Stimulated activated CD4-positive, alpha-beta T cell treated with anti-CD3 and anti-CD28 coated beads, Interleukin-4, amount 100 ng/mL, for 1 hour (primary cell): ENCODE results near the gene CLECL1.
"Not testable (repeated sequence)": the region's sequence is repeated elsewhere in the genome, so short reads cannot be mapped to it uniquely, and the experiment has no call there.

Experiments
- DNase-seq: peaks from one replicate; pipeline ENCODE4 v3.0.0-alpha.2; 2020

CLECL1 gene

GRCh38 chr12:9692909-9693308 lies 40.0 kb downstream of the CLECL1 start:
- no peak for DNase-seq

DNA sequence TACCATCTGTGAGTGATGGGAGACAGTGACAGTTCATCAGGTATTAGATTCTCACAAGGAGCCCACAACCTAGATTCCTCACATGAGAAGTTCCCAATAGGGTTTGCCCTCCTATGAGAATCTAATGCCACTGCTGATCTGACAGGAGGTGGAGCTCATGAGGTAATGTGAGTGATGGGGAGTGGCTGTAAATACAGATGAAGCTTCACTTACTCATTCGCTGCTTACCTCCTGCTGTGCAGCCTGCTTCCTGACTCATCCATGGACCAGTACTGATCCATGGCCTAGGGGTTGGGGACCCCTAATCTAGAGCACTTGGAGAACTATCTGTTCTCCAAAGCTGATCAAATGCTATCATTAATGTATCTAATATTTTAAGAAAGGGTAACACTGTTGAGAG lies 45.7 kb downstream of the CLECL1 start:
- DNase-seq: no peak

DNA sequence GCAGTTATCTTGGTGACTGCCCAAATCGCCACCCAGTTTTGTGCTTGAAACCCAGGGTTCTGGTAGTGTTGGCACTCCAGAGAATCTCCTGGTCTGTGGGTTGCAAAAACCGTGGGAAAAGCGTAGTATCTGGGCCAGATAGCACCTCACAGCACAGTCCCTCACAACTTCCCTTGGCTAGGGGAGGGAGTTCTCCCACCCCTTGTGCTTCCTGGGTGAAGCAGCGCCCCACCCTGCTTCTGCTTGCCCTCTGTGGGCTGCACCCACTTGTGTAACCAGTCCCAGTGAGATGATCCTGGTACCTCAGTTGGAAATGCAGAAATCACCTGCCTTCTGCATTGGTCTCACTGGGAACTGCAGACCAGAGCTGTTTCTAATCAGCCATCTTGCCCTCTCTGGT lies 47.0 kb downstream of the CLECL1 start:
- no peak for DNase-seq

DNA sequence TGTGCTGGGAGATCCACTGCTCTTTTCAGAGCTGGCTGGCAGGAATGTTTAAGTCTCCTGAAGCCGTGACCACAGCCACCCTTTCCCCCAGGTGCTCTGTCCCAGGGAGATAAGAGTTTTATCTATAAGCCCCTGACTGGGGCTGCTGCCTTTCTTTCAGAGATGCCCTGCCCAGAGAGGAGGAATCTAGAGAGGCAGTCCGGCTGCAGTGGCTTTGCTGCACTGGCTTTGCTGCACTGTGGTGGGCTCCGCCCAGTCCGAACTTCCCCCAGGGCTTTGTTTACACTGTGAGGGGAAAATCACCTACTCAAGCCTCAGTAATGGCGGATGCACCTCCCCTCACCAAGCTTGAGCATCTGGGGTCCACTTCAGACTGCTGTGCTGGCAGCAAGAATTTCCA lies 47.5 kb downstream of the CLECL1 start:
- DNase-seq: not testable (repeated sequence)

DNA sequence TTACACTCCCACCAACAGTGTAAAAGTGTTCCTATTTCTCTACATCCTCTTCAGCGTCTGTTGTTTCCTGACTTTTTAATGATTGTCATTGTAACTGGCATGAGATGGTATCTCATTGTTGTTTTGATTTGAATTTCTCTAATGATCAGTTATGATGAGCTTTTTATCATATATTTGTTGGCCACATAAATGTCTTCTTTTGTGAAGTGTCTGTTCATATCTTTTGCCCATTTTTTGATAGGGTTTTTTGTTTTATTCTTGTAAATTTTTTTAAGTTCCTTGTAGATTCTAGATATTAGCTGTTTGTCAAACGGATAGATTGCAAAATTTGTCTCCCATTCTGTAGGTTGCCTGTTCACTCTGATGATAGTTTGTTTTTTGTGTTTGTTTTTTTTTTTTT lies 49.9 kb downstream of the CLECL1 start:
- not testable (repeated sequence) for DNase-seq

- not testable (repeated sequence) for DNase-seq
These were observed 50.4 kb downstream of the CLECL1 start for GRCh38 chr12:9682508-9682907.

- DNase-seq: no peak
These were observed 58.7 kb downstream of the CLECL1 start for GRCh38 chr12:9674226-9674590.

DNA sequence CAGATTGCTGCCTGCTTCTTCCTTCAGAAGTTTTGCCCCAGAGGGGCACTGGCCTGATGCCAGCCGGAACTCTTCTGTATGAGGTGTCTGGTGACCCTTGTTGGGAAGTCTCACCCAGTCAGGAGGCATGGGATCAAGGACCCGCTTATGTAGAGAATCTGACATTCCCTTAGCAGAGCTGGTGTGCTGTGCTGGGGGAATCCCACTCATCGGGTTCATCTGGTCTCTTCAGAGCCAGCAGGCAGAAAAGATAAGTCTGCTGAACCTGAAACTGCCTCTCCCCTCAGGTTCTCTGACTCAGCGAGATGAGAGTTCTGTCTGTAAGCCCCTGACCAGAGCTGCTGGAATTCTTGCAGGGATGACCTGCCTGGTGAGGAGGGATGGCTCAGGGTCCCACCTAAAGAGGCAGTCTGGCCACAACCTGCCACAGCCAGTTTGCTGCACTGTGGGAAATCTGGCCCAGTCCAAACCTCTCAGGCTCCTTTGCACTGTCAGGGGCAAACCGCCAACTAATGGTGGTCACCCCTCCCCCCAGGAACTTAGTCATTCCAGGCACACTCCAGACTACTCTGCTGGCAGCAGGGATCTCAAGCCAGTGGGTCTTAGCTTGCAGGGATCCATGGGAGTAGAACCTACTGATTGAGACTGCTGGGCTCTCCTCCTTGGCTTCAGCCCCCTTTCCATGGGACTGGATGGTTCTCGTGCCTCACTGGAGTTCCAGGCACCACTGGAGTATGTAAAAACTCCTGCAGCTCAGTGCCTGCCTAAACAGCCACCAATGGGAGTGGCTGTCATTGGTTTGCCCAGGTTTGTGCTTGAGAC lies 59.3 kb downstream of the CLECL1 start:
- DNase-seq: peak; percentile 51
